CD4-positive, alpha-beta T cell treated with Interleukin-17A for 4 hours (primary cell): ENCODE data around the gene ERICH6B.
"Not testable (repeated sequence)": the region's sequence is repeated elsewhere in the genome, so short reads cannot be mapped to it uniquely, and the experiment has no call there.

Experiments
- DNase-seq: peaks from one replicate; pipeline ENCODE4 v3.0.0-alpha.2; 2020; ENCODE audit warnings: mixed read lengths

The ERICH6B gene

GRCh38 chr13:45615501-45616101, at the start of gene ERICH6B:
Gene ERICH6B, minus strand, starts transcription at chr13:45615739. Its CDS starts 18,734 bp downstream, at chr13:45597005.
- DNase-seq, result no peak

GRCh38 chr13:45662903-45663302, 47.4 kb upstream of the ERICH6B start:
- DNase-seq, result not testable (repeated sequence)

- no peak for DNase-seq
These were observed 46.6 kb upstream of the ERICH6B start for GRCh38 chr13:45662162-45662561.

- DNase-seq, result not testable (repeated sequence)
These were observed 44.9 kb upstream of the ERICH6B start for GRCh38 chr13:45660458-45660857.

GRCh38 chr13:45659536-45659935, 44.0 kb upstream of the ERICH6B start:
- DNase-seq, result no peak

GRCh38 chr13:45658586-45659235, 43.2 kb upstream of the ERICH6B start:
- no peak for DNase-seq

- DNase-seq, result no peak
These were observed 39.3 kb upstream of the ERICH6B start for GRCh38 chr13:45654633-45655349.

- DNase-seq, result not testable (repeated sequence)
These were observed 29.7 kb upstream of the ERICH6B start for GRCh38 chr13:45645263-45645662.

GRCh38 chr13:45642159-45642558, 26.6 kb upstream of the ERICH6B start:
- DNase-seq, result not testable (repeated sequence)

- not testable (repeated sequence) for DNase-seq
These were observed 19.8 kb upstream of the ERICH6B start for GRCh38 chr13:45635291-45635690.

- DNase-seq, result no peak
These were observed 15.3 kb upstream of the ERICH6B start for GRCh38 chr13:45630791-45631190.

GRCh38 chr13:45629940-45630339, 14.4 kb upstream of the ERICH6B start:
- no peak for DNase-seq

GRCh38 chr13:45628094-45628493, 12.6 kb upstream of the ERICH6B start:
- DNase-seq, result no peak

- DNase-seq, result no peak
These were observed 12.1 kb upstream of the ERICH6B start for GRCh38 chr13:45627656-45628055.

- DNase-seq, result no peak
These were observed 11.3 kb upstream of the ERICH6B start for GRCh38 chr13:45626731-45627374.

GRCh38 chr13:45623516-45624090, 8.1 kb upstream of the ERICH6B start:
- DNase-seq, result no peak

- no peak for DNase-seq
These were observed 6.4 kb upstream of the ERICH6B start for GRCh38 chr13:45621950-45622349.

- DNase-seq, result no peak
These were observed 7.6 kb downstream of the ERICH6B start for GRCh38 chr13:45607931-45608330.

GRCh38 chr13:45604892-45605291, 10.6 kb downstream of the ERICH6B start:
- no peak for DNase-seq

GRCh38 chr13:45603338-45603737, 12.2 kb downstream of the ERICH6B start:
- no peak for DNase-seq

- DNase-seq, result no peak
These were observed 13.1 kb downstream of the ERICH6B start for GRCh38 chr13:45602183-45603170.

GRCh38 chr13:45601680-45602079, 13.9 kb downstream of the ERICH6B start:
- DNase-seq, result no peak
